Activated naive CD8-positive, alpha-beta T cell treated with anti-CD3 and anti-CD28 coated beads, Interleukin-2, amount 50 U/mL, for 16 hours (primary cell): ENCODE results near the gene NCOR1.
"Not testable (repeated sequence)": the region's sequence is repeated elsewhere in the genome, so short reads cannot be mapped to it uniquely, and the experiment has no call there.

Source experiments
- DNase-seq: peaks from one replicate; pipeline ENCODE4 v3.0.0-alpha.2; 2020; ENCODE audit warnings: low read depth, low spot score

Gene NCOR1

DNA sequence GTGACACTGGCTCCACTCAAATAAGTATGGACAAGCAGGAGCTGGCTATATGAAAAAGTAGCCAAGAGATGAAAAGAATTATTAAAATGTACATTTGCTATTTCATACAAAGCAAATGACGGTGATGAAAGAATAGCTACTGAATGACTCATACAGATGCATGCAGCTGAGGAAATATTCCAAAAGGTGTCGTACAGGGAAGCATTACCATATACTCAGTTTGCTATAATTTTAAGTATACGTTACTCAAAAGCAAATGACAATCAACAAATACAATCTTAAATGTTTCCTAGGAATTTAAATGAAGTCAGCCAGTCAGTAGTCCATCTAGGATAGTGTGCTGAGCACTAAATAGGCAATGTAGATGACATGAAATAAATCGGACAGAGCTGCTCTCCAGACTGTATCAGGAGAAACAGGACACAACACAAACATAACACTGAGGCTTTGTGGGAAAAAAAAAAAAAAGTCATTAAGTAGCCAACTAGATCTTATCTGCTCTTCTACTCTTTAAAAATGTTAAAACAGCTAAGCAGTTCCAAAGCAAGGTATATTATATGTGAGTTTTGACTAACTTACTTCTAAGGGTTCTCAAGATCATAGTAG is 65.0 kb downstream of the NCOR1 start:
- no peak for DNase-seq

DNA sequence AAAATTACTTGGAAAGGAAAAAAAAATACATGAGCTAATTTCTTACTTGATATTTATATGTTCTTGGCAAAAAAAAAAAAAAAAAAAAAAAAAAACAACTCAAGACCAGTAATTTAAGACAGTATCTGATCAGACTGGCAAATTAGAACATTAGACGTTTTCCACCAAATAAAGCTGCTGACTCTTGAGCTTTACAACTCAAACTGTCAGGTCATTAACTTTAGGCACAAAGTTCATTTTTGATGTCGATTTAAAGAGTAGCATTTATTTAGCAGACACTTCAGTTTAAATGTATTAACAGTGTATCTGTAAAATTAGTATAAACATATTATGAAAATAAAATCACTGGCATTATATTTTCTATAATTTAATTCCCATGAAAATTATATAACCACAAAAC is 66.7 kb downstream of the NCOR1 start:
- DNase-seq: no peak

- not testable (repeated sequence) for DNase-seq
Measured at GRCh38 chr17:16145319-16145890, 69.9 kb downstream of the NCOR1 start.

- no peak for DNase-seq
Measured at GRCh38 chr17:16141685-16142084, 73.6 kb downstream of the NCOR1 start.

DNA sequence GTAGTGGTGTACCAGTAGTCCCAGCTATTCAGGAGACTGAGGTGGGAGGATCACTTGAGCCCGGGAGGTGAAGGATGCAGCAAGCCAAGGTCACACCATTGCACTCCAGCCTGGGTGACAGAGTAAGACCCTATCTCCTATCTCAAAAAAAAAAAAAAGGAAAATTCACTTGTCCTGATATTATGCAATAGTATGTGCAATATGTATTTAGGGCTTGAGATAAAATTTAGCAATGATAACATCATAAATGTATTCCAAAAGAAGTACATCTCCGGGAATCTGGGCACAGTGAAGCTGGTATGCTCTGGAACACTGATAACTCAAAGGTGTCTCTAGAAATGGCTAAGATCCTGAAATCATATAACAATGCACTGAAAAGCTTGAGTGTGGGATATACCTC is 74.5 kb downstream of the NCOR1 start:
- no peak for DNase-seq

- DNase-seq: no peak
Measured at GRCh38 chr17:16135461-16135860, 79.9 kb downstream of the NCOR1 start.

DNA sequence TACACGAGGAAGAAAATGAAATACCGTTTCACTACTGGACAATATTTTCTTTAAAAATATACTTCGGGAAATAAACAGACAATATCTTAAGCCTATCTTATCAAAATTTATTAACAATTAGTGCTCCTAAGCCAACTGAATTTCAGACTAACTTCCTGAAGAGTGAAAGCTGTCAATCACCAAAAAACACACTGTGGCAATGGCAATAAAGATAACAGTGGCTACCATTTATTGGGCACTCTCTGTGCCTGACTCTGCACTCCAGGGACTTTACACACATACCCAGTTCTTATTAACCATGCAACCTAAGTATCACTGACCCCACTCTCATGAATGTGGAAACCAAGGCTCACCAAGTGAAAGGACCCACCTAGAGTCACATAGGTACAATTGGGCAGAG is 83.7 kb downstream of the NCOR1 start:
- no peak for DNase-seq

DNA sequence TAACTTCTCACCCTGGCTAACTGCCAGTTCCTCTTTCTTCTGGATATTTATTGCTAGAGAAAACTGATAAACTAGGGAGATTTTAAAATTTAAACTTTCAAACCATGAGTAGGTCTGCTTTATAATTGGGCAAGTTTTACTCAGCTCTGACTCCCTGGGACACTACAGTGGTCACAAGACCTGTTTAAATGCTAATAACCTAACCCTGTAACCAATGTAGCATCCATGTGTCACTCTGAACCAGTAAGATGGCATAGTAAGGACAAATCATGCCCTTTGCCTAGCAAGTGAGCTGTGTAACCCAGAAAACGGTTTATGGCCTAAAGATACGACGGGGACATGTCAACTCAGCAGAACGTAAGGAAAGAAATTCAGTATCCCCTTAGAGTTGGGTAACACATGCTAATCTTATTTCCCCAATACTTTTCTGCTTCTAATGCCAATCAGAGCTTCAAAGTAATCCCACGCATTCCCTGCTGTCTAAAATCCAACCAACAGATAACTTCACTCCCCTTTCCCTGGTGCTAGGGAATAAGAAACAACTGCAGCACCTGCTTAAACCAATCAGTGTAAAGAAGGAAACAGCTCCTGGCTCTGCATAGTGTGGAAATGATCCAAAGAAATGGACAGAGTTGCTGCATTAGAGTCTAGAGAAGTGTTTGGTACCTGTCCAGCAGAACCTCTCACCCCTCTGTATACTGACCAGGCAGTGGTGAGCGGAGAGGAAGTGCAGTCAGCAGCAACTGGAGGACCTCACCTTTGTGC is 85.7 kb downstream of the NCOR1 start:
- DNase-seq: no peak

- DNase-seq: no peak
Measured at GRCh38 chr17:16123531-16123930, 91.8 kb downstream of the NCOR1 start.

DNA sequence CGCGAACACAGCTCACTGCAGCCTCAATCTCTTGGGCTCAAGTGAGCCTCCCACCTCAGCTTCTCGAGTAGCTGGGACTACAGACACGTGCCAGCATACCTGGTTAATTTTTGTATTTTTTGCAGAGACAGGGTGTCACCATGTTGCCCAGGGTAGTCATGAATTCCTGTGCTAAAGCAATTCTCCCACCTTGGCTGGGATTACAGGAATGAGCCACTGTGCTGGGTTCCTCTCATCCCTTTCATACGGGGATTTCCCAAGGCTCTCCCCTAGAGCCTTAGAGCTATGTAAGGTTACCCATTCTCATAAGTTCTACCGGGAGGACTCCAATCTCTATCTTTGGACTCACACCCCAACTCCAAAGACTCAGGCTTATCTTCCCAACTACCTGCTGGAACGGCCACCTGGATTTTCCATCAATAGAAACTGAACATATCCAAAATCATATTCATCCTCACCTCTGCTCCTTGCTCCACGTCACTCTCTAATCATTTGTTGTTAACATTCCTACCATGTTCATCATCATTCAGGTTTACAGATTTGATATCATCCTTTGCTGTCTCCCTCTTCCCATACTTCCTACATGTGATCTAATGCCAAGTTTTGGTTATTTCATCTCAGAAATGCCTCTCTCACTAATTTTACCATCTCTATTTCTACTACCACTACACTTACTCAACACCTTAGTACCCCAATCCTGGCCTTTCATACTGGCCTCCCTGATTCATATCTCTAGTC is 92.5 kb downstream of the NCOR1 start:
- DNase-seq: no peak

GRCh38 chr17:16121915-16122314 is 93.4 kb downstream of the NCOR1 start:
- DNase-seq: no peak

DNA sequence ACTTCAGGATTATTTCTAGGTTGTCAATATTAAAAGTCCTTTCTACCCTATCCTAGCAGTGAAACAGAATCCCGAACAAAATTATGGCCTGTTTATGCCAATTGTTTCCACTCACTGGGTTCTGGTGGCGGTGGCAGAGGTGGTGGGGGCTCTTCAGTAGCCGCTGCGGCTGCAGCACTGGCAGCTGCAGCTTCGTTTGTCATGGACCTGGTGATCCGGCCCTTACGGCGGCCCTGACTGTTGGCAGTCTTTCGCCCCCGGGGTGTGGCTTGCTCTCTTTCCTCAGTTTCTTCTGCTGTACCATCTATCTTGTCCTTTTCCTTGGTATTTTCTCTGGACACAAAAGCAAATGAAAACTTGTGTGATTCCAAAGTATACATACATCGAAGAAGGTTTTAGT is 94.4 kb downstream of the NCOR1 start:
- DNase-seq: no peak

GRCh38 chr17:16117149-16117548 is 98.2 kb downstream of the NCOR1 start:
- DNase-seq: no peak

DNA sequence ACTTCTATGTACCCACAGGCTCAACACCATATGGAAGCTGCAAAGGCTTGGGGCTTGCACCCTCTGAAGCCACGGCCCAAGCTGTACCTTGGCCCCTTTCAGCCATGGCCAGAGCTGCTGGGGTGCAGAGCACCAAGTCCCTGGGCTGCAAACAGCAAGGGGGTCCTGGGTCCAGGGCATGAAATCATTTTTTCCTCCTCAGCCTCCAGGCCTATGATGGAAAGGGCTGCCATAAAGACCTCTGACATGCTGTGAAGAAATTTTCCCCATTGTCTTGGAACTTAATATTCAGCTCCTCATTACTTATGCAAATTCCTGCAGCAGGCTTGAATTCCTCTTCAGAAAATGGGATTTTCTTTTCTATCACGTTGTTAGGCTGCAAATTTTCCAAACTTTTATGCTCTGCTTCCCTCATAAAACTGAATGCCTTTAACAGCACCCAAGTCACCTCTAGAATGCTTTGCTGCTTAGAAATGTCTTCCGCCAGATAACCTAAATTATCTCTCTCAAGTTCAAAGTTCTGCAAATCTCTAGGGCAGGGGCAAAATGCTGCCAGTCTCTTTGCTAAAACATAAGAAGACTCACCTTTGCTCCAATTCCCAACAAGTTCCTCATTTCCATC is 100.1 kb downstream of the NCOR1 start:
- DNase-seq: not testable (repeated sequence)

DNA sequence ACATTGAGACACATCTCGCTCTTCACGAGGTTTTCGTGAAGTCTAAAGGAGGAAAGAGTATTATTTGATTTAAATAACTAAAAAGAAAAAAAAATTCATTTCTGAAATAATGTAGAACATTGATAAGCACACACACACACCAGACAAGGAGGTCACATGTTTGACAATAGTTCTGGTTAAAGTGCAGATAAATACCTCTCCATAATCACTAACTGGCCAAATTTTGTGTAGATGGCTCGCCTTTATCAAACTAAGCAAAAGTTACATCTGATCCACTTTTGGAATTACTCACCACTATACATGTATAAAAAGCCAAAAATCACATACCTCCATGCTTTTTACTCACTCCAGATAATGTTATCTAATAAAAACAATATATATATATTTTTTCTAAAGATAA is 106.5 kb downstream of the NCOR1 start:
- no peak for DNase-seq

DNA sequence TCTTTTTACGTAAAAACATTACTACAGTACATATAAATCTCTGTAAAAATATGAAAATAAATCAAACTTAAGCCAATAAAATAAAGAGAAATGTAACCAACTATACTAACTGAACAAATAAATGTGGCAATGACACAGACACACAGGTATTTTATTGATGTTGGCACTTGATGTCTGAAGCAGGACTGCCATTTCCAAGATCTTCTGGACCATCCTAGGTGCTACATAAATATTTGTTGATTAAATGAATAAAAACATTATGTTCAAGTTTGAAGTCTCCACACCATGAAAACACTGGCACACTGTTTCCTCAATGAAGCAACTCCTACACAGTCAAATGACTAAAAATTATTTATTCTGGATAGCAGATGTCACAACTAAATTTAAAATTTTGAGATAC is 106.9 kb downstream of the NCOR1 start:
- DNase-seq: no peak

DNA sequence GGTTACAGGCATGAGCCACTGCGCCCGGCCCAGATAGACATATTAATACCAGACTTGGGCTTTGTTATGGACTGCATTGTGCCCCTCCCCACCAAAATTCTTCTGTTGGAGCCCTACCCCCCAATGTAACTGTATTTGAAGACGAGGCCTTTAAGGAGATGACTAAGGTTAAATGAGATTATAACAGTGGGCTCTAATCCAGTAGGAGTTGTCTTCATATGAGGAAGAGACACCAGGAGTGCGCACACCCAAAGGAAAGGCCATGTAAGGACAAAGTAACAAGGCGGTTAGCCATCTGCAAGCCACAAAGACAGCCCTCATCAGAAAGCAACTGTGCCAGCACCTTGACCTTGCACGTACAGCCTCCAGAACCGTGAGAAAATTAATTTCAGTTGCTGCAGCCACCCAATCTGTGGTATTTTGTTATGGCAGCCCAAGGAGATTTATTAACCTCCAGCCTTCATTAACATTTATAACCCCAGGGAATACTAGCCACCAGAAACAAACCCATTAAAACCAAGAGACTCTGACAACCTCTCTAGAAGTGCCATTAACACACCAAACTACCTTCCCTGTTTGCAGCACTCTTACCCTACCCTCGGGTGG is 108.1 kb downstream of the NCOR1 start:
- no peak for DNase-seq

GRCh38 chr17:16106161-16106891 is 109.0 kb downstream of the NCOR1 start:
- DNase-seq: no peak

- DNase-seq: no peak
Measured at GRCh38 chr17:16104189-16104588, 111.1 kb downstream of the NCOR1 start.

DNA sequence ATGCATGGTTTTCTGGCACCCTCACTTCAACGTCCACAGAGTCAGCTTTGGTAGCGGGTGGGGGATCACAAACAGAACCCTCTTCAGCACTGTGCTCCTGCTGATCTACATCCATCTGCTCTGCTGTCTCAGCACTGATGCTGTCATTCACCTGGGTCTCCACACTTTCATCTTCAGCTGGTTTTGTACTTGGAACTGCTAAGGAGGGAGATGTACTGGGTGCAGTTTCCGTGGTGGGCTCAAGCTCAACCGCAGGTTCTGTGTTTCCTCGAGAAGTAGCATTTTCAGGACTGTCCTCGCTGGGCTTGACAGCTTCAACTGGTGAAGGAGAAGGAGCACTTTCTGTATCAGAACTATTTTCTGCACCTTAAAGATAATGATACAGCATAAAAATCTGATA is 113.9 kb downstream of the NCOR1 start:
- DNase-seq: no peak
